H9 (cell line): ENCODE results near the gene GSTO2. TPM values are rescaled to one million over a fixed set of nuclear protein-coding genes. Genes with fewer than 3 reads are reported as not detected.

ENCODE experiments used
- DNase-seq: peaks from one replicate; pipeline ENCODE4 v3.0.0-alpha.2; 2017
- H2AFZ ChIP-seq: one replicate; pipeline ENCODE4 v1.6.1; 2013; ENCODE audit warnings: mild to moderate bottlenecking, low read length, control low read depth, moderate library complexity
- H2AK5ac ChIP-seq: 2 replicates; pipeline ENCODE4 v1.6.1; 2013; ENCODE audit warnings: low read length, control low read depth, mixed read lengths; ENCODE audit not compliant: insufficient read length
- H2BK120ac ChIP-seq: one replicate; pipeline ENCODE4 v1.6.1; 2013; ENCODE audit warnings: low read depth, mild to moderate bottlenecking, low read length, control low read depth, inconsistent platforms; ENCODE audit not compliant: poor library complexity, severe bottlenecking
- H2BK12ac ChIP-seq: 2 replicates; pipeline ENCODE4 v1.6.1; 2013; ENCODE audit warnings: low read length, control low read depth, mixed read lengths, low read depth; ENCODE audit not compliant: insufficient read length
- H2BK15ac ChIP-seq: 2 replicates; pipeline ENCODE4 v1.6.1; 2013; ENCODE audit warnings: low read depth, low read length, control low read depth
- H2BK20ac ChIP-seq: one replicate; pipeline ENCODE4 v1.6.1; 2013; ENCODE audit warnings: low read depth, mild to moderate bottlenecking, low read length, control low read depth, inconsistent platforms; ENCODE audit not compliant: poor library complexity, severe bottlenecking
- H2BK5ac ChIP-seq: 2 replicates; pipeline ENCODE4 v1.6.1; 2013; ENCODE audit warnings: low read length, control low read depth, mixed read lengths; ENCODE audit not compliant: insufficient read length
- H3K14ac ChIP-seq: 2 replicates; pipeline ENCODE4 v1.6.1; 2013; ENCODE audit warnings: low read length, control low read depth; ENCODE audit not compliant: insufficient read depth
- H3K18ac ChIP-seq: 2 replicates; pipeline ENCODE4 v1.6.1; 2013; ENCODE audit warnings: low read depth, mild to moderate bottlenecking, mixed read lengths, low read length, control low read depth; ENCODE audit not compliant: insufficient read length
- H3K23ac ChIP-seq: 2 replicates; pipeline ENCODE4 v1.6.1; 2013; ENCODE audit warnings: low read length, control low read depth, mixed read lengths, low read depth; ENCODE audit not compliant: insufficient read length
- H3K23me2 ChIP-seq: 2 replicates; pipeline ENCODE4 v1.6.1; 2013; ENCODE audit warnings: low read depth, mild to moderate bottlenecking, mixed read lengths, low read length, control low read depth; ENCODE audit not compliant: insufficient read length, poor library complexity, severe bottlenecking
- H3K27ac ChIP-seq: 2 replicates; pipeline ENCODE4 v1.5.1; 2013; ENCODE audit warnings: low read length, control low read depth, mixed read lengths, low read depth; ENCODE audit not compliant: insufficient read length
- H3K27me3 ChIP-seq: 2 replicates; pipeline ENCODE4 v1.6.1; 2013; ENCODE audit warnings: low read length, control low read depth, inconsistent platforms; ENCODE audit not compliant: insufficient read depth
- H3K4ac ChIP-seq: 2 replicates; pipeline ENCODE4 v1.6.1; 2013; ENCODE audit warnings: low read depth, mild to moderate bottlenecking, control low read depth, inconsistent platforms, low read length, moderate library complexity
- H3K4me1 ChIP-seq: 2 replicates; pipeline ENCODE4 v1.6.1; 2013; ENCODE audit warnings: low read length, control low read depth, inconsistent platforms; ENCODE audit not compliant: insufficient read depth
- H3K4me2 ChIP-seq: 2 replicates; pipeline ENCODE4 v1.6.1; 2013; ENCODE audit warnings: low read length, control low read depth, mixed read lengths; ENCODE audit not compliant: insufficient read length, insufficient read depth
- H3K56ac ChIP-seq: 2 replicates; pipeline ENCODE4 v1.6.1; 2013; ENCODE audit warnings: low read depth, mild to moderate bottlenecking, mixed read lengths, low read length, control low read depth; ENCODE audit not compliant: insufficient read length
- H3K79me1 ChIP-seq: 2 replicates; pipeline ENCODE4 v1.6.1; 2013; ENCODE audit warnings: low read depth, mild to moderate bottlenecking, moderate library complexity, low read length, control low read depth, inconsistent platforms; ENCODE audit not compliant: insufficient read depth, poor library complexity, severe bottlenecking
- H3K79me2 ChIP-seq: 2 replicates; pipeline ENCODE4 v1.6.1; 2013; ENCODE audit warnings: low read length, control low read depth, inconsistent platforms; ENCODE audit not compliant: insufficient read depth
- H3K9ac ChIP-seq: 2 replicates; pipeline ENCODE4 v1.6.1; 2013; ENCODE audit warnings: low read length, control low read depth, mixed read lengths; ENCODE audit not compliant: insufficient read length; ENCODE audit errors: extremely low read depth
- H3K9me3 ChIP-seq: one replicate; pipeline ENCODE4 v1.6.1; 2013; ENCODE audit warnings: low read depth, low read length, inconsistent platforms; ENCODE audit not compliant: control insufficient read depth
- H3T11ph ChIP-seq: one replicate; pipeline ENCODE4 v1.6.1; 2013; ENCODE audit warnings: mild to moderate bottlenecking, low read length, control low read depth, inconsistent platforms
- H4K20me1 ChIP-seq: one replicate; pipeline ENCODE4 v1.6.1; 2013; ENCODE audit not compliant: control insufficient read depth, insufficient read length, insufficient read depth
- H4K5ac ChIP-seq: 2 replicates; pipeline ENCODE4 v1.6.1; 2013; ENCODE audit warnings: low read depth, mild to moderate bottlenecking, mixed read lengths, low read length, control low read depth; ENCODE audit not compliant: insufficient read length
- H4K8ac ChIP-seq: replicated peaks from 2 replicates; pipeline ENCODE4 v1.6.1; 2013; ENCODE audit warnings: low read length, control low read depth, mixed read lengths, low read depth; ENCODE audit not compliant: insufficient read length
- H4K91ac ChIP-seq: 2 replicates; pipeline ENCODE4 v1.6.1; 2013; ENCODE audit warnings: low read depth, mild to moderate bottlenecking, moderate library complexity, mixed read lengths, low read length, control low read depth; ENCODE audit not compliant: insufficient read length
- H3K27ac Mint-ChIP-seq, 3 experiments: 2 replicates in 2 of 3; 3 replicates in 1 of 3; pipeline ENCODE4 v1.8.0; 2020 to 2021; ENCODE audit warnings: mixed read lengths in 3 of 3, mild to moderate bottlenecking in 1 of 3, moderate library complexity in 1 of 3
- H3K27me3 Mint-ChIP-seq: 2 replicates; pipeline ENCODE4 v1.8.0; 2021; ENCODE audit warnings: low read depth, mild to moderate bottlenecking, moderate library complexity, mixed read lengths
- H3K36me3 Mint-ChIP-seq, 3 experiments: 2 replicates in 2 of 3; 3 replicates in 1 of 3; pipeline ENCODE4 v1.8.0; 2020 to 2021; ENCODE audit warnings: low read depth in 3 of 3, mixed read lengths in 3 of 3; ENCODE audit not compliant: insufficient read depth in 1 of 3
- H3K4me1 Mint-ChIP-seq, 2 experiments: 2 replicates each; pipeline ENCODE4 v1.8.0; 2020; ENCODE audit warnings: mixed read lengths in 2 of 2
- H3K4me3 Mint-ChIP-seq, 2 experiments: 2 replicates in 1 of 2; 3 replicates in 1 of 2; pipeline ENCODE4 v1.8.0; 2020 to 2021; ENCODE audit warnings: mild to moderate bottlenecking in 2 of 2, mixed read lengths in 2 of 2, moderate library complexity in 1 of 2
- H3K9me3 Mint-ChIP-seq, 2 experiments: 2 replicates in 1 of 2; 3 replicates in 1 of 2; pipeline ENCODE4 v1.8.0; 2020; ENCODE audit warnings: mild to moderate bottlenecking in 2 of 2, mixed read lengths in 2 of 2, moderate library complexity in 1 of 2
- WGBS: extraction: QIAGEN DNeasy Blood & Tissue Kit; methylation state at CpG from one replicate; pipeline ENCODE4 v1.1.7; 2013; ENCODE audit warnings: missing lambda C conversion rate, low lambda C conversion rate, mixed read lengths; ENCODE audit not compliant: insufficient read length; ENCODE audit errors: extremely low coverage; 5-methylcytosine and 5-hydroxymethylcytosine counted together
- total RNA-seq: library from RNA; stranded (reverse); gene quantifications from 2 replicates; pipeline ENCODE4 v1.2.1, GENCODE V29; 2021
- TF ChIP-seq, protein P1 (sequence below): fragments of 200-600 bp; sonication (generic); conservative IDR thresholded peaks from 3 replicates; pipeline ENCODE4 v1.8.0; 2021; ENCODE audit warnings: antibody characterized with exemption, mild to moderate bottlenecking

GSTO2 gene
- total RNA-seq, 1 experiment from 2014 or later = 14.5 TPM

DNA sequence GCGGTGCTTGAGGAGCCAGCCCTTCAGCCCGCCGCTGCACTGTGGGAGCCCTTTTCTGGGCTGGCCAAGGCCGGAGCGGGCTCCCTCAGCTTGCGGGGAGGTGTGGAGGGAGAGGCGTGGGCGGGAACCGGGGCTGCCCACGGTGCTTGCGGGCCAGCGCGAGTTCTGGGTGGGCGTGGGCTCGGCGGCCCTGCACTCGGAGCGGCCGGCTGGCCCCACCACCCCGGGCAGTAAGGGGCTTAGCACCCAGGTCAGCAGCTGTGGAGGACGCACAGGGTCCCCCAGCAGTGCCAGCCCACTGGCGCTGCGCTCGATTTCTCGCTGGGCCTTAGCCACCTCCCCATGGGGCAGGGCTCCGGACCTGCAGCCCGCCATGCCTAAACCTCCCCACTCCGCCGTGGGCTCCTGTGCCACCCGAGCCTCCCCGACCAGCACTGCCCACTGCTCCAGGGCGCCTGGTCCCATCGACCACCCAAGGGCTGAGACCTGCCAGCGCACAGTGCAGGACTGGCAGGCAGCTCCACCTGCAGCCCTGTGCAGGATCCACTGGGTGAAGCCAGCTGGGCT lies 23.8 kb upstream of the GSTO2 start:
- Histone ChIP-seq H2BK12ac (no peak overlapping the region), H2BK120ac (no peak overlapping the region), H4K5ac (no peak overlapping the region), H3K9ac (no peak overlapping the region), H3K79me2 (no peaks in the 10 kb centered on the region), H2AFZ (no peak overlapping the region), H3K4me1 (no peaks in the 10 kb centered on the region), H3K9me3 (no peaks in the 10 kb centered on the region), H3K79me1 (no peaks in the 10 kb centered on the region), H3K27ac (no peak overlapping the region), H3K23me2 (no peaks in the 10 kb centered on the region), H3K14ac (no peak overlapping the region), H3K4ac (no peak overlapping the region), H3K27me3 (no peaks in the 10 kb centered on the region), H3K56ac (no peak overlapping the region), H3K18ac (no peak overlapping the region), H4K20me1 (no peaks in the 10 kb centered on the region), H3K4me2 (no peak overlapping the region), H4K8ac (no peak overlapping the region), H4K91ac (no peak overlapping the region), H2BK15ac (no peak overlapping the region), H3K23ac (no peak overlapping the region), H2BK5ac (no peak overlapping the region), H2BK20ac (no peak overlapping the region), H2AK5ac (no peak overlapping the region), H3T11ph (no peak overlapping the region)
- Mint-ChIP-seq H3K36me3 (peaks cover 0 to 5% (median 0%) of the 10 kb centered on the region in 3 experiments; a peak in 1 of 7 replicates), H3K4me1 (peaks cover 0 to 4% of the 10 kb centered on the region in 2 experiments; a peak in 1 of 4 replicates), H3K4me3 (no peak overlapping the region), H3K27me3 (peaks cover 1% of the 10 kb centered on the region), H3K27ac (no peak overlapping the region), H3K9me3 (peaks cover 0 to 12% of the 10 kb centered on the region in 2 experiments; a peak in 3 of 5 replicates)
- WGBS = no CpG with 5 or more reads among the region's 34 CpGs
- TF ChIP-seq, protein P1, sequence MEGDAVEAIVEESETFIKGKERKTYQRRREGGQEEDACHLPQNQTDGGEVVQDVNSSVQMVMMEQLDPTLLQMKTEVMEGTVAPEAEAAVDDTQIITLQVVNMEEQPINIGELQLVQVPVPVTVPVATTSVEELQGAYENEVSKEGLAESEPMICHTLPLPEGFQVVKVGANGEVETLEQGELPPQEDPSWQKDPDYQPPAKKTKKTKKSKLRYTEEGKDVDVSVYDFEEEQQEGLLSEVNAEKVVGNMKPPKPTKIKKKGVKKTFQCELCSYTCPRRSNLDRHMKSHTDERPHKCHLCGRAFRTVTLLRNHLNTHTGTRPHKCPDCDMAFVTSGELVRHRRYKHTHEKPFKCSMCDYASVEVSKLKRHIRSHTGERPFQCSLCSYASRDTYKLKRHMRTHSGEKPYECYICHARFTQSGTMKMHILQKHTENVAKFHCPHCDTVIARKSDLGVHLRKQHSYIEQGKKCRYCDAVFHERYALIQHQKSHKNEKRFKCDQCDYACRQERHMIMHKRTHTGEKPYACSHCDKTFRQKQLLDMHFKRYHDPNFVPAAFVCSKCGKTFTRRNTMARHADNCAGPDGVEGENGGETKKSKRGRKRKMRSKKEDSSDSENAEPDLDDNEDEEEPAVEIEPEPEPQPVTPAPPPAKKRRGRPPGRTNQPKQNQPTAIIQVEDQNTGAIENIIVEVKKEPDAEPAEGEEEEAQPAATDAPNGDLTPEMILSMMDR = no peak
- no peak for DNase-seq
